Activated naive CD4-positive, alpha-beta T cell treated with anti-CD3 and anti-CD28 coated beads, Interleukin-2, amount 50 U/mL, for 24 hours (primary cell): ENCODE results near the gene OR51E2.

ENCODE experiments used
- H3K27ac Mint-ChIP-seq: one replicate; pipeline ENCODE4 v1.8.0; 2021; ENCODE audit warnings: mild to moderate bottlenecking, mixed read lengths
- H3K27me3 Mint-ChIP-seq: one replicate; pipeline ENCODE4 v1.8.0; 2021; ENCODE audit warnings: mixed read lengths
- H3K36me3 Mint-ChIP-seq: one replicate; pipeline ENCODE4 v1.8.0; 2021; ENCODE audit warnings: mixed read lengths
- H3K4me1 Mint-ChIP-seq: one replicate; pipeline ENCODE4 v1.8.0; 2021; ENCODE audit warnings: mixed read lengths
- H3K4me3 Mint-ChIP-seq: one replicate; pipeline ENCODE4 v1.8.0; 2021; ENCODE audit warnings: mild to moderate bottlenecking, mixed read lengths
- H3K9me3 Mint-ChIP-seq: one replicate; pipeline ENCODE4 v1.8.0; 2021; ENCODE audit warnings: mixed read lengths

OR51E2 gene

GRCh38 chr11:4641501-4641900 lies 56.2 kb downstream of the OR51E2 start:
- Mint-ChIP-seq H3K36me3 (no peaks in the 10 kb centered on the region), H3K4me3 (no peak overlapping the region), H3K4me1 (no peaks in the 10 kb centered on the region), H3K9me3 (no peaks in the 10 kb centered on the region), H3K27me3 (no peaks in the 10 kb centered on the region), H3K27ac (no peak overlapping the region)

DNA sequence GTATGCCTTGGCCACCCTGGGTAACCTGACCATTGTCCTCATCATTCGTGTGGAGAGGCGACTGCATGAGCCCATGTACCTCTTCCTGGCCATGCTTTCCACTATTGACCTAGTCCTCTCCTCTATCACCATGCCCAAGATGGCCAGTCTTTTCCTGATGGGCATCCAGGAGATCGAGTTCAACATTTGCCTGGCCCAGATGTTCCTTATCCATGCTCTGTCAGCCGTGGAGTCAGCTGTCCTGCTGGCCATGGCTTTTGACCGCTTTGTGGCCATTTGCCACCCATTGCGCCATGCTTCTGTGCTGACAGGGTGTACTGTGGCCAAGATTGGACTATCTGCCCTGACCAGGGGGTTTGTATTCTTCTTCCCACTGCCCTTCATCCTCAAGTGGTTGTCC lies 57.7 kb downstream of the OR51E2 start:
- Mint-ChIP-seq H3K27ac (no peak overlapping the region), H3K27me3 (no peaks in the 10 kb centered on the region), H3K4me3 (no peak overlapping the region), H3K9me3 (no peaks in the 10 kb centered on the region), H3K4me1 (no peaks in the 10 kb centered on the region), H3K36me3 (no peaks in the 10 kb centered on the region)

- H3K4me3 Mint-ChIP-seq = no peak overlapping the region
- no peak overlapping the region for H3K27ac Mint-ChIP-seq
- no peaks in the 10 kb centered on the region for H3K9me3 Mint-ChIP-seq
- H3K27me3 Mint-ChIP-seq = no peaks in the 10 kb centered on the region
- H3K4me1 Mint-ChIP-seq = no peaks in the 10 kb centered on the region
- no peaks in the 10 kb centered on the region for H3K36me3 Mint-ChIP-seq
These were observed 60.0 kb downstream of the OR51E2 start for GRCh38 chr11:4637662-4638047.

DNA sequence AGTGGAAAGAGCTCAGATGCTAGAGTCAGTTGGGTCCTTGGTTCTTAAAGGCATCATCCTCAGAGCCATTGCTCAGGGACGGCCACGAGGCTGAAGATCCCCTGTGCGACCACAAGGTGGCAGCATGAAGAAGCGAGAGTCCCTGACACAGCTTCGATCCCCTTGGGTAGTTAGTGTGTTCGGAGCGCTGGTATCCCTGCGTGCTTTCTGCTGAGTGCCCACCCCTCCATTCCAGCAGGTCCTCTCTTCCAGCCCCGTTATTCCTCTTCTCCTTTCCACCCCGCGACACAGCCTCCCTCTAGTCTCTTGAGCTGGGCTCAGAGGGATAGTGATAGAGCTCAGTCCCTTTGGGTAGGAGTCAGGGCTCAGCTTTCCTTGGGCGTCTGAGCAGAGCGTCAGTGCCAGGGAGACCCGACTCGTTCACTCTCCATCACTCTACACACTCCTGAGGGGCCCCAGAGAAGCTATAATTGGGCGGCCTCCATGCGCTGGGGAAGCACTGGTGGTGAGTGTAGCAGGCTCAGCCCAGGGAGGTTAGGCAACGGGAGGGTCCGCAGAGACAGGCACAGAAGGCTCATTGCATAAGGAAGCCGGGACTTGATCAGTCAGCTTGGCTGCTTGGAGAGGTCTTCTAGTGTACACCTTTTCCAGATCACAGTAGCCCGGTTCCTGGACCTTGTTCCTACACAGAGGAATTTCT lies 60.5 kb downstream of the OR51E2 start, which contains the start of gene OR51D1:
Gene OR51D1 (plus strand): TSS at position 516 of the 700 bp plus-strand sequence. CDS start 2,314 bp downstream, outside the sequence.
- no peaks in the 10 kb centered on the region for H3K27me3 Mint-ChIP-seq
- H3K4me3 Mint-ChIP-seq = no peak within 1 kb of the TSS
- no peak within 1 kb of the TSS for H3K27ac Mint-ChIP-seq
- no peaks in the 10 kb centered on the region for H3K9me3 Mint-ChIP-seq
- H3K4me1 Mint-ChIP-seq = no peaks in the 10 kb centered on the region
- no peaks in the 10 kb centered on the region for H3K36me3 Mint-ChIP-seq

GRCh38 chr11:4636136-4636535 lies 61.5 kb downstream of the OR51E2 start:
- no peaks in the 10 kb centered on the region for H3K36me3 Mint-ChIP-seq
- peaks cover 7% of the 10 kb centered on the region for H3K27me3 Mint-ChIP-seq
- no peak overlapping the region for H3K27ac Mint-ChIP-seq
- no peak overlapping the region for H3K4me3 Mint-ChIP-seq
- no peaks in the 10 kb centered on the region for H3K9me3 Mint-ChIP-seq
- no peaks in the 10 kb centered on the region for H3K4me1 Mint-ChIP-seq
